ENCODE data around the gene NPTX2.
A peak's percentile ranks its signal among the peaks of the same experiment; 100 is the strongest.

DNA sequence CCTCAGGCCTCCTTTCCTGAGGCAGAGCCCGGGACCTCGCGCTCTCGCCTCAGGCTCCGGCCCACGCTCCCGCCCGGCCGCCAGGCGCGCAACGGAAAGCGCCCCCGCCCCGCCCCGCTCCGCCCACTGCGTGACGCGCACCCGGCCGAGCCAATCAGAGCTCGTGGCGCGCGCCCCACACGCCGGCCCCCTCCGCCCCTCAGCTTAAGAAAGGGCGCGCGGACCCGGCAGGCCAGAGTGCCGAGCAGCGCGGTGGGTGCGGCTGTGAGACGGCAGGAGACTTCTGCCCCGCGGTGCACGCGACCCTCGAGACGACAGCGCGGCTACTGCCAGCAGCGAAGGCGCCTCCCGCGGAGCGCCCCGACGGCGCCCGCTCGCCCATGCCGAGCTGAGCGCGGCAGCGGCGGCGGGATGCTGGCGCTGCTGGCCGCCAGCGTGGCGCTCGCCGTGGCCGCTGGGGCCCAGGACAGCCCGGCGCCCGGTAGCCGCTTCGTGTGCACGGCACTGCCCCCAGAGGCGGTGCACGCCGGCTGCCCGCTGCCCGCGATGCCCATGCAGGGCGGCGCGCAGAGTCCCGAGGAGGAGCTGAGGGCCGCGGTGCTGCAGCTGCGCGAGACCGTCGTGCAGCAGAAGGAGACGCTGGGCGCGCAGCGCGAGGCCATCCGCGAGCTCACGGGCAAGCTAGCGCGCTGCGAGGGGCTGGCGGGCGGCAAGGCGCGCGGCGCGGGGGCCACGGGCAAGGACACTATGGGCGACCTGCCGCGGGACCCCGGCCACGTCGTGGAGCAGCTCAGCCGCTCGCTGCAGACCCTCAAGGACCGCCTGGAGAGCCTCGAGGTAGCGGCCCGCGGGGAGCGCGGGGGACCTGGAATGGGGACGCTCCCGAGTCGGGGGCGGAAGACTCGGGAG lies at the start of gene NPTX2:
- TF ChIP-seq, protein P1, sequence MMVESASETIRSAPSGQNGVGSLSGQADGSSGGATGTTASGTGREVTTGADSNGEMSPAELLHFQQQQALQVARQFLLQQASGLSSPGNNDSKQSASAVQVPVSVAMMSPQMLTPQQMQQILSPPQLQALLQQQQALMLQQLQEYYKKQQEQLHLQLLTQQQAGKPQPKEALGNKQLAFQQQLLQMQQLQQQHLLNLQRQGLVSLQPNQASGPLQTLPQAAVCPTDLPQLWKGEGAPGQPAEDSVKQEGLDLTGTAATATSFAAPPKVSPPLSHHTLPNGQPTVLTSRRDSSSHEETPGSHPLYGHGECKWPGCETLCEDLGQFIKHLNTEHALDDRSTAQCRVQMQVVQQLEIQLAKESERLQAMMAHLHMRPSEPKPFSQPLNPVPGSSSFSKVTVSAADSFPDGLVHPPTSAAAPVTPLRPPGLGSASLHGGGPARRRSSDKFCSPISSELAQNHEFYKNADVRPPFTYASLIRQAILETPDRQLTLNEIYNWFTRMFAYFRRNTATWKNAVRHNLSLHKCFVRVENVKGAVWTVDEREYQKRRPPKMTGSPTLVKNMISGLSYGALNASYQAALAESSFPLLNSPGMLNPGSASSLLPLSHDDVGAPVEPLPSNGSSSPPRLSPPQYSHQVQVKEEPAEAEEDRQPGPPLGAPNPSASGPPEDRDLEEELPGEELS (CRISPR knock-in tag; IDR thresholded peaks at IDR 0.05), result peak; percentile 74; the same call in 1 of the 2 replicates
- TF ChIP-seq, protein P2, sequence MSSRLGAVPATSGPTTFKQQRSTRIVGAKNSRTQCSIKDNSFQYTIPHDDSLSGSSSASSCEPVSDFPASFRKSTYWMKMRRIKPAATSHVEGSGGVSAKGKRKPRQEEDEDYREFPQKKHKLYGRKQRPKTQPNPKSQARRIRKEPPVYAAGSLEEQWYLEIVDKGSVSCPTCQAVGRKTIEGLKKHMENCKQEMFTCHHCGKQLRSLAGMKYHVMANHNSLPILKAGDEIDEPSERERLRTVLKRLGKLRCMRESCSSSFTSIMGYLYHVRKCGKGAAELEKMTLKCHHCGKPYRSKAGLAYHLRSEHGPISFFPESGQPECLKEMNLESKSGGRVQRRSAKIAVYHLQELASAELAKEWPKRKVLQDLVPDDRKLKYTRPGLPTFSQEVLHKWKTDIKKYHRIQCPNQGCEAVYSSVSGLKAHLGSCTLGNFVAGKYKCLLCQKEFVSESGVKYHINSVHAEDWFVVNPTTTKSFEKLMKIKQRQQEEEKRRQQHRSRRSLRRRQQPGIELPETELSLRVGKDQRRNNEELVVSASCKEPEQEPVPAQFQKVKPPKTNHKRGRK (CRISPR knock-in tag; IDR thresholded peaks at IDR 0.05; ENCODE audit: borderline replicate concordance), result no peak
- no peak for TF ChIP-seq CTCF (IDR thresholded peaks at IDR 0.05)
- TF ChIP-seq NFYB (CRISPR knock-in tag; conservative IDR thresholded peaks at IDR 0.05; ENCODE audit: low read depth), result peak; percentile 89
- TF ChIP-seq IRF2 (CRISPR knock-in tag; IDR thresholded peaks at IDR 0.05; ENCODE audit: borderline replicate concordance, low read depth), result no peak
- TF ChIP-seq FOXK1 (CRISPR knock-in tag; IDR thresholded peaks at IDR 0.05), result 0 out of 2 replicates have a peak, but pooled peaks have one; percentile 35
- TF ChIP-seq TEAD4 (CRISPR knock-in tag; IDR thresholded peaks at IDR 0.05), result no peak
- TF ChIP-seq, protein P3, sequence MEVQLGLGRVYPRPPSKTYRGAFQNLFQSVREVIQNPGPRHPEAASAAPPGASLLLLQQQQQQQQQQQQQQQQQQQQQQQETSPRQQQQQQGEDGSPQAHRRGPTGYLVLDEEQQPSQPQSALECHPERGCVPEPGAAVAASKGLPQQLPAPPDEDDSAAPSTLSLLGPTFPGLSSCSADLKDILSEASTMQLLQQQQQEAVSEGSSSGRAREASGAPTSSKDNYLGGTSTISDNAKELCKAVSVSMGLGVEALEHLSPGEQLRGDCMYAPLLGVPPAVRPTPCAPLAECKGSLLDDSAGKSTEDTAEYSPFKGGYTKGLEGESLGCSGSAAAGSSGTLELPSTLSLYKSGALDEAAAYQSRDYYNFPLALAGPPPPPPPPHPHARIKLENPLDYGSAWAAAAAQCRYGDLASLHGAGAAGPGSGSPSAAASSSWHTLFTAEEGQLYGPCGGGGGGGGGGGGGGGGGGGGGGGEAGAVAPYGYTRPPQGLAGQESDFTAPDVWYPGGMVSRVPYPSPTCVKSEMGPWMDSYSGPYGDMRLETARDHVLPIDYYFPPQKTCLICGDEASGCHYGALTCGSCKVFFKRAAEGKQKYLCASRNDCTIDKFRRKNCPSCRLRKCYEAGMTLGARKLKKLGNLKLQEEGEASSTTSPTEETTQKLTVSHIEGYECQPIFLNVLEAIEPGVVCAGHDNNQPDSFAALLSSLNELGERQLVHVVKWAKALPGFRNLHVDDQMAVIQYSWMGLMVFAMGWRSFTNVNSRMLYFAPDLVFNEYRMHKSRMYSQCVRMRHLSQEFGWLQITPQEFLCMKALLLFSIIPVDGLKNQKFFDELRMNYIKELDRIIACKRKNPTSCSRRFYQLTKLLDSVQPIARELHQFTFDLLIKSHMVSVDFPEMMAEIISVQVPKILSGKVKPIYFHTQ (CRISPR knock-in tag; IDR thresholded peaks at IDR 0.05), result no peak

Measured in WTC11 (cell line).